GM12891 (cell line): ENCODE results near the gene ANKRD44.

Experiments
- POLR2A ChIP-seq: IDR thresholded peaks from 2 replicates; pipeline ENCODE4 v1.6.1; 2011; ENCODE audit warnings: low read depth, low read length, control low read depth
- POLR2AphosphoS5 ChIP-seq: IDR thresholded peaks from 2 replicates; pipeline ENCODE4 v1.6.1; 2011; ENCODE audit warnings: low read depth, low read length, control low read depth
- POU2F2 ChIP-seq: IDR thresholded peaks from 2 replicates; pipeline ENCODE4 v1.6.1; 2011; ENCODE audit warnings: low read depth, mild to moderate bottlenecking, control low read depth, low read length, moderate library complexity
- TAF1 ChIP-seq: IDR thresholded peaks from 2 replicates; pipeline ENCODE4 v1.6.1; 2011; ENCODE audit warnings: low read depth, low read length, control low read depth

- TF ChIP-seq POLR2A = no peak
- no peak for TF ChIP-seq POLR2AphosphoS5
- no peak for TF ChIP-seq TAF1
- no peak for TF ChIP-seq POU2F2
Measured at GRCh38 chr2:197237291-197238042, 73.1 kb downstream of the ANKRD44 start.
